Measurements from ENCODE around the gene NDRG3. TPM values are rescaled to one million over a fixed set of nuclear protein-coding genes. Genes with fewer than 3 reads are reported as not detected.

The NDRG3 gene
- total and polyA plus RNA-seq, 2 donors (not counting 3 experiments of a cell fraction or from before 2014, with no cell fraction given) = 25.7 to 27.7 TPM

- Histone ChIP-seq H3K27ac (ENCODE audit: insufficient read depth, low read depth, low read length) (no peak overlapping the region), H3K27me3 (ENCODE audit: control insufficient read depth in 2 of 2, insufficient read depth in 2 of 2, low read length in 2 of 2) (no peaks in the 10 kb centered on the region), H3K9me3 (replicated peaks; ENCODE audit: control insufficient read depth, insufficient read depth, low read length) (no peaks in the 10 kb centered on the region), H3K9ac (replicated peaks; ENCODE audit: extremely low read depth, insufficient read depth, low read length) (no peak overlapping the region), H3K79me2 (ENCODE audit: control insufficient read depth, insufficient read depth, low read length) (no peaks in the 10 kb centered on the region), H2AFZ (ENCODE audit: low read depth, low read length) (no peak overlapping the region), H4K20me1 (replicated peaks; ENCODE audit: control insufficient read depth, extremely low read depth, insufficient read depth, low read length) (no peaks in the 10 kb centered on the region), H3K4me2 (ENCODE audit: insufficient read depth, low read length) (no peak overlapping the region), H3K36me3 (ENCODE audit: control insufficient read depth in 2 of 2, extremely low read depth in 1 of 2, insufficient read depth in 2 of 2, low read length in 2 of 2) (peaks cover 6 to 27% of the 10 kb centered on the region in 2 experiments), H3K4me3 (replicated peaks in 1 of 3; ENCODE audit: insufficient read depth in 1 of 3, low read depth in 1 of 3, low read length in 3 of 3) (no peak overlapping the region), H3K4me1 (ENCODE audit: control insufficient read depth, extremely low read depth, insufficient read depth, low read length) (no peaks in the 10 kb centered on the region), H3K9me1 (replicated peaks; ENCODE audit: control insufficient read depth, extremely low read depth, insufficient read depth, low read length) (no peaks in the 10 kb centered on the region)
- dilution Hi-C loops (cut with MboI; ENCODE audit: extremely low pct_ligation_motif_present, low sequenced_read_pairs) (no loop called here), intact Hi-C loops (cut with micrococcal nuclease) (no loop called here)
- FAIRE-seq (no peak), DNase-seq (ENCODE audit: low read depth, low spot score) (no peak)
- BruUV-seq (replicated peaks) = no TSS peak
- TF ChIP-seq FOS (IDR thresholded peaks at IDR 0.05; ENCODE audit: borderline replicate concordance, insufficient read depth, low read length) = no peak
- no peak for TF ChIP-seq POLR2A (IDR thresholded peaks at IDR 0.05; ENCODE audit: low read depth, low read length)
- TF ChIP-seq MYC (IDR thresholded peaks at IDR 0.05; ENCODE audit: low read depth, low read length) = no peak
- no peak for TF ChIP-seq JUN (IDR thresholded peaks at IDR 0.05; ENCODE audit: borderline replicate concordance, insufficient read depth, insufficient read length, low read depth)
- TF ChIP-seq MAX (IDR thresholded peaks at IDR 0.05; ENCODE audit: insufficient read depth, insufficient read length) = no peak
- no peak for TF ChIP-seq CTCF (IDR thresholded peaks at IDR 0.05; ENCODE audit: extremely low read depth in 1 of 2, insufficient read depth in 1 of 2, low read depth in 1 of 2, low read length in 2 of 2)
- TF ChIP-seq GATA2 (IDR thresholded peaks at IDR 0.05; ENCODE audit: insufficient read depth, insufficient read length, low read depth, low read length) = no peak
- CTCF ChIA-PET = interaction anchor here (1.4 kb wide), 1 partner anchor 23 kb away, joined by 4 read pairs; no protein-coding TSS in a partner anchor
- POLR2A ChIA-PET = no interaction called here
Measured at GRCh38 chr20:36784900-36785299, 39.0 kb upstream of the NDRG3 start.
